ENCODE data around the gene RPE65. TPM values are rescaled to one million over a fixed set of nuclear protein-coding genes. Genes with fewer than 3 reads are reported as not detected.
"Not testable (repeated sequence)": the region's sequence is repeated elsewhere in the genome, so short reads cannot be mapped to it uniquely, and the experiment has no call there.

The RPE65 gene
- total and polyA plus RNA-seq, 2 donors (not counting 1 experiment from before 2014, with no cell fraction given): not detected

DNA sequence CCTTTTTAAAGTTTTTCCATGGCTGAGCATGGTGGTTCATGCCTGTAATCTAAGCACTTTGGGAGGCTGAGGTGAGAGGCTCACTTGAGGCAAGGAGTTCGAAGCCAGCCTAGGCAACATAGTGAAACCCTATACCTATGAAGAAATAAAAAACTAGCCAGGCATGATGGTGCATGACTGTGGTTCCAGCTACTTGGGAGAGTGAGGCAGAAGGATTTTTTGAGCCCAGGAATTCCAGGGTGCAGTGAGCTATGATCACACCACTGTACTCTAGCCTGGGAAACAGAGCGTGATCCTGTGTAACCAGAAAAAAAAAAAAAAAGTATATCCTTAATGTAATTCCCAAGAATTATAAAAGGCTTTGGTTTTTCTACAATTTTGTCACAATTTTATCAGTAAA lies 29.7 kb upstream of the RPE65 start:
- ATAC-seq (ENCODE audit: low read depth): no peak
- no peak overlapping the region for H3K4me2 ChIP-seq (replicated peaks; ENCODE audit: low read depth, low read length, poor library complexity, severe bottlenecking)
- no CpG with 5 or more reads among the region's 2 CpGs for WGBS (ENCODE audit: insufficient coverage)
- Mint-ChIP-seq H3K27ac (no peak overlapping the region), H3K27me3 (no peaks in the 10 kb centered on the region), H3K4me1 (no peaks in the 10 kb centered on the region), H3K9me3 (ENCODE audit: insufficient read depth) (no peaks in the 10 kb centered on the region), H3K4me3 (no peak overlapping the region)
- no peak overlapping the region for H3K9ac ChIP-seq (ENCODE audit: low read length)
- no peaks in the 10 kb centered on the region for H3K9me3 ChIP-seq (ENCODE audit: control extremely low read depth in 1 of 3, control insufficient read depth in 2 of 3, insufficient read depth in 1 of 3, low read length in 2 of 3)
- no peak overlapping the region for H3K4me3 ChIP-seq (ENCODE audit: control extremely low read depth in 1 of 5, extremely low read depth in 1 of 5, insufficient read depth in 1 of 5, low read depth in 2 of 5, low read length in 4 of 5)
- H3K79me2 ChIP-seq (ENCODE audit: control insufficient read depth, insufficient read depth, low read length): no peaks in the 10 kb centered on the region
- CTCF ChIA-PET: interaction anchor here (1.3 kb wide), 1 partner anchor 37 kb away, joined by 3 read pairs; no protein-coding TSS in a partner anchor
- POLR2A ChIA-PET: no interaction called here
- DNase-seq: no peak
- H3K27me3 ChIP-seq (replicated peaks in 1 of 4; ENCODE audit: control extremely low read depth in 1 of 4, control insufficient read depth in 3 of 4, insufficient read depth in 4 of 4, low read length in 3 of 4): no peaks in the 10 kb centered on the region
- no peaks in the 10 kb centered on the region for H3K36me3 ChIP-seq (replicated peaks in 1 of 2; ENCODE audit: control extremely low read depth in 1 of 2, control insufficient read depth in 1 of 2, extremely low read depth in 1 of 2, insufficient read depth in 2 of 2, low read length in 1 of 2)
- H3K4me1 ChIP-seq (ENCODE audit: control insufficient read depth in 2 of 2, insufficient read depth in 2 of 2, low read length in 2 of 2): no peaks in the 10 kb centered on the region
- H2AFZ ChIP-seq (ENCODE audit: insufficient read depth, low read depth, low read length, poor library complexity, severe bottlenecking): no peak overlapping the region
- TF ChIP-seq EZH2 (IDR thresholded peaks at IDR 0.05; ENCODE audit: borderline replicate concordance, insufficient read depth, low read depth, low read length, poor library complexity, severe bottlenecking): no peak
- no peaks in the 10 kb centered on the region for H4K20me1 ChIP-seq (ENCODE audit: control insufficient read depth, insufficient read depth, low read length, poor library complexity, severe bottlenecking)
- no peak overlapping the region for H3K27ac ChIP-seq (ENCODE audit: low read length in 2 of 2)
- intact Hi-C loops (cut with micrococcal nuclease): no loop called here

DNA sequence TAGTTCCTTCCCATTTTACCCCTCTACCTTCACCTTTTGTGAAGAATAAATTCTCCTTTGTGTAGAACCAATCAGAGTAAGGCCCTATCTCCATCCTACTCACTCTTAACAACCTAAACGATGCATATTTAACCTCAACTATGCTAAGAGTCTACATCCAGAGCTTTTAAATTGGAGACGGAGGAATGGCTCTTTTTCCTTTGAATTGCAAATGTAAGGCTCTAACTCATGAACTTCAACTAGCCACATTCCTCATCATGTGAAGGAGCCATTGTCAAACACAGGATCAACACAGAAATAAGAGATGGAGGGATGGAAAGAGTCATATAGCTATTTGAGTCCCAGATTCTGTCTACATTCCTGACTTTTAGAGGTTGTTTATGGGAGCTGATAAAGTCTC lies 28.9 kb upstream of the RPE65 start:
- no peak overlapping the region for H3K27ac ChIP-seq (ENCODE audit: low read length in 2 of 2)
- no peak for TF ChIP-seq CTCF (IDR thresholded peaks at IDR 0.05)
- no peak for TF ChIP-seq EZH2 (IDR thresholded peaks at IDR 0.05; ENCODE audit: borderline replicate concordance, insufficient read depth, low read depth, low read length, poor library complexity, severe bottlenecking)
- H3K4me3 Mint-ChIP-seq: no peak overlapping the region
- no peak for DNase-seq
- no peaks in the 10 kb centered on the region for H3K36me3 ChIP-seq (replicated peaks in 1 of 2; ENCODE audit: control extremely low read depth in 1 of 2, control insufficient read depth in 1 of 2, extremely low read depth in 1 of 2, insufficient read depth in 2 of 2, low read length in 1 of 2)
- no peak overlapping the region for H3K4me2 ChIP-seq (replicated peaks; ENCODE audit: low read depth, low read length, poor library complexity, severe bottlenecking)
- POLR2A ChIA-PET: no interaction called here
- no peaks in the 10 kb centered on the region for H3K4me1 Mint-ChIP-seq
- H3K9me3 ChIP-seq (ENCODE audit: control extremely low read depth in 1 of 3, control insufficient read depth in 2 of 3, insufficient read depth in 1 of 3, low read length in 2 of 3): no peaks in the 10 kb centered on the region
- H3K79me2 ChIP-seq (ENCODE audit: control insufficient read depth, insufficient read depth, low read length): no peaks in the 10 kb centered on the region
- no peak overlapping the region for H3K4me3 ChIP-seq (ENCODE audit: control extremely low read depth in 1 of 5, extremely low read depth in 1 of 5, insufficient read depth in 1 of 5, low read depth in 2 of 5, low read length in 4 of 5)
- intact Hi-C loops (cut with micrococcal nuclease): no loop called here
- no peak overlapping the region for H3K9ac ChIP-seq (ENCODE audit: low read length)
- H3K27ac Mint-ChIP-seq: no peak overlapping the region
- ATAC-seq (ENCODE audit: low read depth): no peak
- no peaks in the 10 kb centered on the region for H3K9me3 Mint-ChIP-seq (ENCODE audit: insufficient read depth)
- no peaks in the 10 kb centered on the region for H3K27me3 ChIP-seq (replicated peaks in 1 of 4; ENCODE audit: control extremely low read depth in 1 of 4, control insufficient read depth in 3 of 4, insufficient read depth in 4 of 4, low read length in 3 of 4)
- H4K20me1 ChIP-seq (ENCODE audit: control insufficient read depth, insufficient read depth, low read length, poor library complexity, severe bottlenecking): no peaks in the 10 kb centered on the region
- CTCF ChIA-PET: interaction anchor here (1.3 kb wide), 1 partner anchor 36 kb away, joined by 3 read pairs; no protein-coding TSS in a partner anchor
- H3K27me3 Mint-ChIP-seq: no peaks in the 10 kb centered on the region
- WGBS (ENCODE audit: insufficient coverage): 100% methylated on average over 1 of the region's 2 CpGs
- H2AFZ ChIP-seq (ENCODE audit: insufficient read depth, low read depth, low read length, poor library complexity, severe bottlenecking): no peak overlapping the region
- no peaks in the 10 kb centered on the region for H3K4me1 ChIP-seq (ENCODE audit: control insufficient read depth in 2 of 2, insufficient read depth in 2 of 2, low read length in 2 of 2)

- DNase-seq; CTCF ChIA-PET; POLR2A ChIA-PET; H2AFZ ChIP-seq (ENCODE audit: insufficient read depth, low read depth, low read length, poor library complexity, severe bottlenecking); H3K9me3 ChIP-seq (ENCODE audit: control extremely low read depth in 1 of 3, control insufficient read depth in 2 of 3, insufficient read depth in 1 of 3, low read length in 2 of 3); H3K27ac Mint-ChIP-seq; H3K4me1 Mint-ChIP-seq; H3K4me2 ChIP-seq (replicated peaks; ENCODE audit: low read depth, low read length, poor library complexity, severe bottlenecking); intact Hi-C loops (cut with micrococcal nuclease); ATAC-seq (ENCODE audit: low read depth); H3K36me3 ChIP-seq (replicated peaks in 1 of 2; ENCODE audit: control extremely low read depth in 1 of 2, control insufficient read depth in 1 of 2, extremely low read depth in 1 of 2, insufficient read depth in 2 of 2, low read length in 1 of 2); H3K4me3 Mint-ChIP-seq; H3K4me1 ChIP-seq (ENCODE audit: control insufficient read depth in 2 of 2, insufficient read depth in 2 of 2, low read length in 2 of 2); H3K79me2 ChIP-seq (ENCODE audit: control insufficient read depth, insufficient read depth, low read length); H3K27me3 Mint-ChIP-seq; H3K9me3 Mint-ChIP-seq (ENCODE audit: insufficient read depth); H3K9ac ChIP-seq (ENCODE audit: low read length); H3K27me3 ChIP-seq (replicated peaks in 1 of 4; ENCODE audit: control extremely low read depth in 1 of 4, control insufficient read depth in 3 of 4, insufficient read depth in 4 of 4, low read length in 3 of 4); H3K4me3 ChIP-seq (ENCODE audit: control extremely low read depth in 1 of 5, extremely low read depth in 1 of 5, insufficient read depth in 1 of 5, low read depth in 2 of 5, low read length in 4 of 5); H4K20me1 ChIP-seq (ENCODE audit: control insufficient read depth, insufficient read depth, low read length, poor library complexity, severe bottlenecking); H3K27ac ChIP-seq (ENCODE audit: low read length in 2 of 2): not testable (repeated sequence)
- no CpG with 5 or more reads among the region's 2 CpGs for WGBS (ENCODE audit: insufficient coverage)
Measured at GRCh38 chr1:68476626-68477025, 26.9 kb upstream of the RPE65 start.
